ENCODE measurements around the gene GRK3.
"Not testable (repeated sequence)": the region's sequence is repeated elsewhere in the genome, so short reads cannot be mapped to it uniquely, and the experiment has no call there.

GRCh38 chr22:25562966-25563760, 1.3 kb upstream of the GRK3 start:
- TF ChIP-seq CTCF (IDR thresholded peaks at IDR 0.05; ENCODE audit: low read depth, low read length); POLR2A (IDR thresholded peaks at IDR 0.05; ENCODE audit: extremely low read depth, insufficient read length): not testable (repeated sequence)
